ENCODE measurements around the gene PARD3.
"Not testable (repeated sequence)": the region's sequence is repeated elsewhere in the genome, so short reads cannot be mapped to it uniquely, and the experiment has no call there.

PARD3 gene

GRCh38 chr10:34275626-34276130 is 539.4 kb downstream of the PARD3 start:
- DNase-seq = no peak

GRCh38 chr10:34274906-34275305 is 540.2 kb downstream of the PARD3 start:
- no peak for DNase-seq

- no peak for DNase-seq
Measured at GRCh38 chr10:34273340-34273739, 541.8 kb downstream of the PARD3 start.

GRCh38 chr10:34272316-34272715 is 542.8 kb downstream of the PARD3 start:
- DNase-seq = no peak

GRCh38 chr10:34268410-34268809 is 546.7 kb downstream of the PARD3 start:
- not testable (repeated sequence) for DNase-seq

- peak; percentile 28 for DNase-seq
Measured at GRCh38 chr10:34262985-34263384, 552.1 kb downstream of the PARD3 start.

GRCh38 chr10:34260904-34261303 is 554.2 kb downstream of the PARD3 start:
- no peak for DNase-seq

- DNase-seq = no peak
Measured at GRCh38 chr10:34256216-34256615, 558.9 kb downstream of the PARD3 start.

GRCh38 chr10:34255035-34255434 is 560.1 kb downstream of the PARD3 start:
- no peak for DNase-seq

- DNase-seq = peak; percentile 63
Measured at GRCh38 chr10:34254596-34254995, 560.5 kb downstream of the PARD3 start.

GRCh38 chr10:34252111-34252510 is 563.0 kb downstream of the PARD3 start:
- no peak for DNase-seq

GRCh38 chr10:34251177-34251576 is 563.9 kb downstream of the PARD3 start:
- DNase-seq = no peak

GRCh38 chr10:34250722-34251121 is 564.4 kb downstream of the PARD3 start:
- DNase-seq = no peak

GRCh38 chr10:34249634-34250033 is 565.5 kb downstream of the PARD3 start:
- DNase-seq = no peak

- DNase-seq = no peak
Measured at GRCh38 chr10:34247560-34247959, 567.5 kb downstream of the PARD3 start.

GRCh38 chr10:34244756-34245484 is 570.2 kb downstream of the PARD3 start:
- DNase-seq = no peak

- no peak for DNase-seq
Measured at GRCh38 chr10:34241226-34242000, 573.7 kb downstream of the PARD3 start.

GRCh38 chr10:34240039-34240438 is 575.1 kb downstream of the PARD3 start:
- DNase-seq = no peak

- no peak for DNase-seq
Measured at GRCh38 chr10:34237898-34238455, 577.1 kb downstream of the PARD3 start.

- DNase-seq = no peak
Measured at GRCh38 chr10:34236931-34237330, 578.2 kb downstream of the PARD3 start.

- DNase-seq = peak; percentile 85
Measured at GRCh38 chr10:34235164-34235832, 579.8 kb downstream of the PARD3 start.

GRCh38 chr10:34232481-34232880 is 582.6 kb downstream of the PARD3 start:
- DNase-seq = no peak
